Measurements from ENCODE around the gene SLC6A19.
"Not testable (repeated sequence)": the region's sequence is repeated elsewhere in the genome, so short reads cannot be mapped to it uniquely, and the experiment has no call there.

The SLC6A19 gene

DNA sequence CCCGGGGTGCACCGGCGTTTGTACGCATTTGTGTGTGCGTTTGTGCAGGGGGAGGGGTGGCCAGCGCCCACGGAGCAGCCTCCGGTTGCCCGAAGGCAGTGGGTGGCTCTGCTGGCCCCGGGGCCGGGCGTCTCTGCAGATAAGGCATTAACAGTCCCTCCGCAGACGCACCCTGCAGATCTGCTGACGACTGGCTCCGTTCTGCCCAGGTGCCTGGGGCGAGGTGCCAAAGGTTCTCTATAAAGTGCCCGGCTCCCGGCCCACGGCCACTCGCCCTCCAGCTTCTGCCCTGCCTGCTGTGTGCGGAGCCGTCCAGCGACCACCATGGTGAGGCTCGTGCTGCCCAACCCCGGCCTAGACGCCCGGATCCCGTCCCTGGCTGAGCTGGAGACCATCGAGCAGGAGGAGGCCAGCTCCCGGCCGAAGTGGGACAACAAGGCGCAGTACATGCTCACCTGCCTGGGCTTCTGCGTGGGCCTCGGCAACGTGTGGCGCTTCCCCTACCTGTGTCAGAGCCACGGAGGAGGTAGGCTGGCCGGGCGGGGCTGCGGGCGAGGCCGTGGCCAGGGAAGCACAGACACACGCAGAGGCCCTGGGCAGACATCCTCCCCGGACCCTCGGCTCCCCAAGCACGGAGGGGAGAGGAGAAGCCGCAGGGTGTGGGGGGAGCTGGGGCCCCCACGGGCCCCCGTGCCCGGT is at the start of gene SLC6A19:
SLC6A19 (plus strand) TSS at position 269 of the 699 bp plus-strand sequence; CDS start at position 325, 56 bp downstream.
- DNase-seq (ENCODE audit: low read depth in 3 of 3, low spot score in 1 of 3): no peak

DNA sequence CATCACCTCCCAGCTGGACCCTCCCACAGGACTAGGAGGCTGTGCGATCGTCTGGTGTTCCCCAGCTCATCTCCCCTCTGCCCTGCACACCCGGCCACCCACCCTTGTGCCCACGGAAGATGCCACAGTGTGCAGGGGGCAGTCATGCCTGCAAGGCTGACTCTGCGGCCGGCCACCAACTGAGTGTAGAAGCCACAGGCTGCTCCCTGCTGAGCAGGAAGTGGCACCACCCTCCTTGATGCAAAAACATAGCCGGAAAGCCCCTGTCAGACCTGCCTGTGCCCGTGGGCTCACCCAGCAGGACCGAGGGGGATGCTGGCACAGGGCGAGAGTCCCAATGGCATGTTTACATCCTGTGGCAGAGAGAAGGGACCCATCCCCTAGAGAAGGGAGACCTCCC is 49.2 kb upstream of the SLC6A19 start:
- DNase-seq (ENCODE audit: low read depth in 3 of 3, low spot score in 1 of 3): no peak

DNA sequence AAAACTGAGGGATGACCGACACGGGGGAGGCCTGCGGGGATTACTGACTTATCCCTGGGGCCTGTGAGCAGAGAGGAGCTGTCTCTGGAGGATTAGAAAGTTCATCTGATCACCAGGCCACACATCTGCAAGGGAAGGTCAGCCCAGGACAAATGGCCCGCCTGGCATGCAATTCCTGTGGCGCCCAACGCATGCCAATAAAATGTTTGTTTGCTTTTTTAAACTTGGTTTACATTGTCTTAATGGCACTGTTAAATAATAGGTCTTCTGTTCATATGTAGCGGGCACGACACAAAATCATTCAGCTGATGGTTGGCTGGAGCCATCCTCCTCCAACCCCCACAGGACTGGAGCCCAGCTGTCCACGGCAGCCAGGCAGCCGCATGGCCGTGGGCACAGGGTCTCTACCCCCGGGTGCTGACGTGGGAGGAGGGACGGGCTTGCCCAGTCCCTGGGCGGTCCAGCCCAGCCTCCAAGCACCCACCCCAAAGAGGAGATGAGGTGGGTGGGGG is 48.6 kb upstream of the SLC6A19 start:
- no peak for DNase-seq (ENCODE audit: low read depth in 3 of 3, low spot score in 1 of 3)

DNA sequence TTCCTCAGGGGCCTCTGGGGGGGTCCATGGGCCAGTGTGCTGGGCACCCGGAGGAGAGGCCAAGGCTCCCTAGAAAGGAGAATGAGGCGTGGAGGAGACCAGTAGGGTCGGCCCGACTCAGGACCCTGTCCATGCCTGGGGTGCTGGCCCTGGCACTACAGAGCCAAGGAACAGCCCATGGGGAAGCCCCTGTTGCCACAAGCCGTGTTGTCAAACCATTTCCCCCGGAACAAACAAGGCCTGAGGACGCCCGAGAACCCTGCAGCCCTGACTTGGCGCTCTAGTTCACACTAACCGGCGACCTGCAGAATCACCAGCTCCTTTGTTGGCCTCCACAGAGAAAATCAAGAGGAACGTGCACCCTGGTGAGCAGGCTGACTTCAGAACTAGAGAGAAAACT is 48.0 kb upstream of the SLC6A19 start:
- no peak for DNase-seq (ENCODE audit: low read depth in 3 of 3, low spot score in 1 of 3)

DNA sequence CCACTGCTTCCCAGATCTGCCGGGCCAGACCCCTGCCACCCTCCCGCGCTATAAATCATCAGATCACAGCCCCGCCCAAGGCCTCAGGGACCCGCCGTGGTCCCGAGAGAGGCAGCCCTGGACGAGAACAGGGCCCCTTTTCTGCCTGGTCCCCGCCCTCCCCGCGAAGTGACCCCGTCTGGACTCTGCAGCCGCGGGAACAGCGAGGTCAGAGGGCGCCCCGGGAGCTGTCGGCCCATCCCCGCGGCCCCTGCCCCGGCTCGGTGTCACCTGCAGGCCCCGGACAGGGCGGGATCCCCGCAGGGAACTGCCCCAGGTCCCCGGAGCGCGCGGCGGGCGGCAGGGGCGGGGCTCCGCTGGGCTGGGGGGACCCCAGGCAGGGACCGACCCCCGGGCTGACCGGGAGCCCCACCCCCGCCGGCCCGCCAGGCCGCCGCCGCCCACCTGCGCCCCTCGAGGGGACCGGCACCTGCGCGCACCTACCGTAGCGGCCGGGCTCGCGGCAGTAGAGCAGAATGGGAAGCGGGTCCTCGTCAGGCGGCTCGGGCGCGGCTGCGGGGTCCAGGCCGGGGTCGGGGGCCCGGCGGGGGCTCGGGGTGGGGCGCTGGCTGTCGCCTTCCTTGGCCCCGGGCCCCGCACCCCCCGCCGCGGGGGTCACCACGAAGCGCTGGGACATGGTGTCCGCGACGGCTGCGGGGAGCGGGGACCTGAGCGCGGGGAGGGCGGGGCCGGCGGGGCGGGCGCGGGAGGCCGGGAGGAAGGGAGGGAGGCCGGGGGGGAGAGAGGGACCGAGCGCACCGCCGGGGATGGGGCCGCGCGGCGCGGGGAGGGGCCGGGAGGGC is 46.0 kb upstream of the SLC6A19 start:
- DNase-seq (ENCODE audit: low read depth in 3 of 3, low spot score in 1 of 3): no peak

DNA sequence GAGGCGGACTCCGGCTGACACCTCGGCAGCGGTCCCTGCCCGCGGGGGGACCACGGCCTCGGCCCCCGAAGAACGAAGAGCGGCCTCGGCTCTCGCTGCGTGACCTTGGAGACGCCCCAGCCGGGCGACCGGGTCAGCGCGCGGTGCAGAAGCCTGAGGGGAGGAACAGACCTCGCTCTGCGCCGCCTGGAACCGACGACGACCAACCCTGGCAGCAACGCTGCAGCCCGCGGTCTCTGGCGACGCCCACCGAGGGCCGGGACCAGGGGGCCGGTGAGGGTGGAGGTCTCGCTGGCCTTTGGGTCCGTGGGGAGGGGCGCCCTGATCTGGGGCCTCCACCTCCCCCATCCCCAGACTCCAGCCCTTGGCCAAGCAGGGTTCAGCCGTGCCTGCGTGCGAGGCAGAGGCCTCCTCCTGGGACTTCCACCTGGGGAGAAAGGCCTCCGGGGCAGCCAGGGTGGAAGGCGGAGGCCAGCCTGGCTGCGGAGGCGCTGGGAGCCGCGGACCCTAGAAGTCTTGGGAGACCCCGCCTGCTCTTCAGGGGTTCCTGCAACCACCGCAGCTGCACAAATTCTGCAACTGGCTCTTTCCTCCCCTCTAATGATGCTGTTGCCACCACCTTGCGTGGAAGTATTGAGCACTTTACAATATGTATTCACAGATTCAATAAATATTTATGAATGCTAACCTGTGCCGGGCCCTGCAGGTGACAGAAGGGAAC is 45.2 kb upstream of the SLC6A19 start:
- no peak for DNase-seq (ENCODE audit: low read depth in 3 of 3, low spot score in 1 of 3)

DNA sequence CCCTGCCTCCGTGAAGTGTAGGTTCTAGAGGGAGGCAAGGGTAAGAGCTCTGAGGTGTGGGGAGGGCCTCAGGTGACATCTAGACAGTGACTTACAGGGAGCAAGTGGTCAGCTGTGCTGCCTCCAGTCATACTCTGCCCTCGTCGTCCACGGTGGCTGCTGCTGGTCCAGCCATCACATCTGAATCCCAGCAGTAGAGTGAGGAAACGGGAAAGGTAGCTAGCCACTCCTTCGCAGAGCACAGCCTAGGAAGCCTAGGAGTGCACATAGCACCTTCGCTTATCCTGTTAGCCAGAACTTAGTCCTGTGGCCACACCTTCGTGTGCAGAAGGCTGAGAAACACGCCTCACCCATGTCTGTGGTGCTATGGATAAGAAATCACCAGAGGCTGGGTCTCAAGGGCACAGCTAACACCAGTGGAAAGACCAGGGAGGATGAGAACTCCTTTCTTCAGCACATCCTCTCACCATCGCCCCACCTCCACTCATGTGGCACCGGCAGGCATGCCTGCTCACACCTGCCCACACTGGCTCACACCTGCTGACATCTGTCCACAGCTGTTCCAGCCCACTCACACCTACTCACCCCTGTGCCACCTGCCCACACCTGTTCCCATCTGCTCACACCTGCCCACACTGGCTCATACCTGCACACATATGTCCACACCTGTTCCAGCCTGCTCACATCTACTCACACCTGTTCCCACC is 44.5 kb upstream of the SLC6A19 start:
- no peak for DNase-seq (ENCODE audit: low read depth in 3 of 3, low spot score in 1 of 3)

DNA sequence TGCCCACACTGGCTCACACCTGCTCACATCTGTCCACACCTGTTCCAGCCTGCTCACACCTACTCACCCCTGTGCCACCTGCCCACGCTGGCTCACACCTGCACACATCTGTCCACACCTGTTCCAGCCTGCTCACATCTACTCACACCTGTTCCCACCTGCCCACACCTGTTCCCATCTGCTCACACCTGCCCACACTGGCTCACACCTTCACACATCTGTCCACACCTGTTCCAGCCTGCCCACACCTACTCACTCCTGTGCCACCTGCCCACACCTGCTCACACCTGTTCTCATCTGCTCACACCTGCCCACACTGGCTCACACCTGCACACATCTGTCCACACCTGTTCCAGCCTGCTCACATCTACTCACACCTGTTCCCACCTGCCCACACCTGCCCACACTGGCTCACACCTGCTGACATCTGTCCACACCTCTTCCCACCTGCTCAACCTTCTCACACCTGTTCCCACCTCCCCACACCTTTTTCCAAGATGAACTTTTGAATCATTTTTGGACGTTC is 43.9 kb upstream of the SLC6A19 start:
- not testable (repeated sequence) for DNase-seq (ENCODE audit: low read depth in 3 of 3, low spot score in 1 of 3)

DNA sequence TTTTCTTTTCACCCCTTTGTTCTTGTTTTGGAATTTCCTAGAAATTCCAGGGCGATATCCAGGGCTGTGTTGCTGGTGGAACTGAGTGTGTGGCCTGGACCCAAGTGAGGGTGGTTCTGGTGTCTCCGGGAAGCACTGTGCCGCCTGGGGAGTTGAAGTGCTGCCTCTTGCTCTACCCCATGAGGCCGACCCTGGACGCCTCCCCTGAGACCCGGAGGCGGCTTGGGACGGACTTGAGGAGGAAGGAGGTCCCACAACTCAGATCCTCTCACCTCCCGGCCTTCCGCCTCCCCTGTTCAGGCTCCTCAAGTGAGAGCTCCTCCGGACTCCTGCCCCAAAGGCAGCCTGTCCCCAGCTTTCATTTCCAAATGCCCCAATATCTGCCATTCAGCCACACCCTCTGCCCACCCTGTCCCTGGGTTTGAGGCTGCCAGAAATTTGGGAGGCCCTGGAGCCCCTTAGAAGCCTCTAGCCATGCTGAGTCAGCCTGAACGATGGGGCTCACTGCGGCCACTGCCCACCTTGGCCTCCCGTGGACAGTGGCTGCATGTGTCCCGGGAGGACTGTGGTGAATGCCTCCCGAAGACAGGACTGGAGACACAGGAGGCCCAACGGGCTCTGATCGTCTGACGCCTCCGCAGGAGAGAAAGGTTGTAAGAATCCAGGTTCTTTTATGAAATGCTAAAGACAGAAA is 42.6 kb upstream of the SLC6A19 start:
- no peak for DNase-seq (ENCODE audit: low read depth in 3 of 3, low spot score in 1 of 3)

DNA sequence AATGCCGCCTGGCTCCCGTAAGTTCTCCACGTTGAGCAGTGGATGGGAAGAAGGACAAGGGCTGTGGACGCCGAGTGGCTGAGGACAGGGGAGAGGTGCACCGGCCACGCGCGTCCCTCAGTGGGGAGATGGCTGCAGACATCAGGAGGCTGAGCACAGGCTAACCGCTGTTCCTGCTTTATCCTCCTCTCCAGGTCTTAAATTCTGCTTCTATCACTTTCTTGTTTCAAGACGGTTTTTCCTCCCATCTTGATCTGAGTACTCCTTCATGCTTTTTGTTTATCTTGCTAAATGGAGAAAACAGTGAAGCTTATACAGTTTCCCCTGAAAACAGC is 42.1 kb upstream of the SLC6A19 start:
- DNase-seq (ENCODE audit: low read depth in 3 of 3, low spot score in 1 of 3): no peak

DNA sequence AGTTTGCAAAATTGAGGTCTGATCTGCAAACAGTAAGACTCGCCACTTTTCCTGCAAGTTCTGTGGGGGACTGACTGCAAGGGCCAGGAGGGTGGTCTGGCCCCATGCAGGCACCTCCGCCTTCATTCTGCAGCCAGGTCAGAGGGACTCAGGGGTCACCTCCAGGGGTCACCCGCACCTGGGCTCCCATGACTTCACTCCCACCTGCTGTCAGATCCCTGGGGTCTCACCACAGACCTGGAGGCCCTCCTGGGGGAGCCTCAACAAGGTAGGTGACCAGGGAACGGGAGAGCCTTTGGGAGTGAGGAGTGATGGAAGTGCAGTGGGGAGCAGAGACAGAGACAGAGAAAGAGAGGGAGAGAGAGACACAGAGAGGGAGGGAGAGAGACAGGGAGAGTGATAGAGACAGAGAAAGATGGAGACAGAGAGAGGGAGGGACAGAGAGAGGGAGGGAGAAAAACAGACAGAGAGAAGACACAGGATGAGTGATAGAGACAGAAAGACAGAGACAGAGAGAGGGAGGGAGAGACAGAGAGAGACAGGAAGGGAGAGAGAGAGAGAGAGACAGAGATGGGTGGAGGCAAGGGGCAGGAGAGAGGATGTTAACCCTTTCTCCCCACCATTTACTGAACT is 41.5 kb upstream of the SLC6A19 start:
- DNase-seq (ENCODE audit: low read depth in 3 of 3, low spot score in 1 of 3): no peak

DNA sequence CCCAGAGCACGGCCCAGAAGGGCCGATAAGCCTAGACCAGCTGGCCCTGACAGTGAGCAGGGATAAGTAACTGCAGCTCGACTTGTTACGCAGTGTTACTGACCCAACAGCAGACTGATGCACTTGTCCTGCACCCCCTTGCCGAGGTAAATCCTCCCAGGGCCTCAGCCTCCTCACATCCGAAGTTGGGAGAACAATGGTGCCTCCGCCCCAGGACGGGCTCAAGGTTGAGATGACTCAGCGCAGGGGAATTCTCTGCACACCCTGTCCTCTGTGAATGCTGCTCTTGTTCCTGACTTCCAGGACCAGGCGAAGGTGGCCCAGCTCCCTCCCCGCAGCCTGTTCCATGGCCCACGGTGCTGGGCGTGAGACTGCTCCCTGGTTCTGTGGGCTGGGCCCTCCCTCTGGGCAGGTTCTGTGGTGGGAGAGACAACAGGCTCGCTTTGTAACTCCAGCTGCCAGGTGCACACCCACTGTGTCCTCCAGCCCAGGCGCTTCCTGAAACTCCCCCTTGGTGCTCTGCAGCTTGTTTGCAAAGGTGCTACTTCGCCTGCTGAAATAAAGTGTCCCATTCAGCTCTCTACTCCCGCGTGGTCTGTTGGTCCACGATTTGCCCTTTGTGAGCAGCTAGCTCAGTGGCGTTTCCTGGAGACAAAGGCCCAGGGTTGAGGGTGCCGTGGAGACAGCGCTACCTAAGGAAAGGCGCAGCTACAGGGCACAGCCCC is 40.1 kb upstream of the SLC6A19 start:
- DNase-seq (ENCODE audit: low read depth in 3 of 3, low spot score in 1 of 3): no peak

DNA sequence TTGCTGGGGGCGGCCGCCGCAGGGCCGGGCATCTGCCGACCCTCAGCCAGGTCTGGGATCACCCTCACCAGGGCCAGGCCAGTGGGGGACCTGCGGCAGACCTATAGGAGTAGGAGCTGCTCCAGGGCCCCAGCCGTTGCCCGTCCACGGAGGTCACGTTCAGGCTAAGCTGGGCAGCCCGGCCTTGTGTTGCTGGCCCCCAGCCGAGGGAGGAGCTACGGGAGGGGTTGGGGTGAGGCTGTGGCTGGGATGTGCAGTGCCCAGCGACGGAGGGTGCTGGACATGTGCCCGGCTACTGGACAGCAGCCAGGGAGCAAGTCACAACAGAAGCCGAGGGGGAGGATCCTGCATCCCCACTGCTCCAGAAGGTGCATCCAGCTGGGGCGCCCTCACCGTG is 39.6 kb upstream of the SLC6A19 start:
- DNase-seq (ENCODE audit: low read depth in 3 of 3, low spot score in 1 of 3): no peak

DNA sequence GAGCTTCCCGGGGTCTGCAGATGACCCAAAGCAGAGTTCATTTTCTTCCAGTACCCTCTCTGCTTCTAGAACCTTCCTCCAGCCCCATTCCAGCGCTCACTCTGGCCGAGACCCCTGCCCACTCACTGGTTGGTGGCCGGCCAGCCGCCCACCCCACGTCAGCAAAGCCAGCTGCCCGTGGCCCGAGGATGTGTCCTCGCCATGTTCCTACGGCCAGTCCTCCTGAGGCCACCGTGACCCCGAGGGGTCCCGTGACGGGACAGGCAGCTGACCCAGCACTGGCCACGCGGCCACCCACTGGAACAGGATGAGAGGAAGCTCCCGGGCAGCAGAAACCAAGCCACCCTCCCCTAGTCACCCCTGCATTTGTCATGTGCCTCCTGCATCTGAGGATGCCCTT is 39.1 kb upstream of the SLC6A19 start:
- no peak for DNase-seq (ENCODE audit: low read depth in 3 of 3, low spot score in 1 of 3)

DNA sequence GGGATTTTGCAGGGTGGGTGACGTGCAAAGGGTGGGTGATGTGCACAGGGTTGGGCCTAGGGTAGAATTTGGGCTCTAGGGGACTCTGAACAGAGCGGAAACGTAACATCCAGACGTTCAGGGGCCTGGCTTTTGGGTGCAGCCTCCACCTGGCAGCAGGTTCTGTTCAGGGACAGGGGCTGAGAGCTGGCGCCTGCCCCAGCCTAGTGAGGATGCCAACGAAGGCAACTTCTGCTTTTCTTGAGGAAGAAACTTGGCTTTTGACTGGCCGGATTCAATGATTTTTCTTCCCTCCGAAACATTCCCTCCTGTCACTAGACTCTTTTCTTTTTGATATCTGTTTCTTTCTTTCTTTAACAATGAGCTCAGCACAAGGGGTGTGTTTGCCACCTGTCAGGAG is 38.6 kb upstream of the SLC6A19 start:
- DNase-seq (ENCODE audit: low read depth in 3 of 3, low spot score in 1 of 3): no peak

DNA sequence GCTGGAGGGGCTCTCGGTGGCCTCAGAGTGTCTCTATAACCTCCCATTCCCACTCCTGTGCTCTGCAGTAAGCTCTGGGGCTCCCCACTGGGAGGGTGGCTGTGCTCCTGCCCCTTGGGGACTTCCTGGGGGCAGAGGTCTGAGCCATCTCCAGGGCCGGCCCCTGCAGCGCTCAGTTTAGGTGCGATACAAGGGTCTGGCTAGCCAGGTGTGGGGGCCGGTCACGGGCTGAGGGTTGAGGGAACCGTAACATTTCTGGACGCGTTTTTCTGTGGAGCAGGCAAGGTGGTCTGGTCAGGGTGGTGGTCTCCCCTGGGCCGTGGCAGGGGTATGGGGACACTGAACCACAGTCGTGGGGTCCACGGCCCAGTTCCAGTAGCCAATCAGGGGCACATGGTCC is 38.0 kb upstream of the SLC6A19 start:
- DNase-seq (ENCODE audit: low read depth in 3 of 3, low spot score in 1 of 3): no peak

DNA sequence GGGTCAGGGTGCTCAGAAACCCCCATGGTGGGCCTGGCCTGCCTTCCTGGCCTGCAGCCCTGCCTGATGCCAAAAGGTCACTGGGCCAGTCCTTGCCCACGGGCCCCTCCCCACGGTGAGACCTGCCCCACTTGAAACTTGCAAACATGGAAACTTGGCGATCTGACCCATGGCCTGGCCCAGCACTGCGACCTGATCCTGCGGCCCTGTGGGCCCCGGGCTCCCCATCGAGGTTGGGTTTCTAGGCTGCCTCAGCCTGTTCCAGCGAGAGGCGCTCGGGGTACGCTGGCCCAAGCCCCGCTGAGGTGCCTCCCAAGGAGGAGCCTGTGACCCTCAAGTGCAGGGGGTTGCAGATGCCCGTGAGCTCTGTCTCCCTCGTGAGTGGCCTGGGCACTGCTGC is 37.5 kb upstream of the SLC6A19 start:
- no peak for DNase-seq (ENCODE audit: low read depth in 3 of 3, low spot score in 1 of 3)

DNA sequence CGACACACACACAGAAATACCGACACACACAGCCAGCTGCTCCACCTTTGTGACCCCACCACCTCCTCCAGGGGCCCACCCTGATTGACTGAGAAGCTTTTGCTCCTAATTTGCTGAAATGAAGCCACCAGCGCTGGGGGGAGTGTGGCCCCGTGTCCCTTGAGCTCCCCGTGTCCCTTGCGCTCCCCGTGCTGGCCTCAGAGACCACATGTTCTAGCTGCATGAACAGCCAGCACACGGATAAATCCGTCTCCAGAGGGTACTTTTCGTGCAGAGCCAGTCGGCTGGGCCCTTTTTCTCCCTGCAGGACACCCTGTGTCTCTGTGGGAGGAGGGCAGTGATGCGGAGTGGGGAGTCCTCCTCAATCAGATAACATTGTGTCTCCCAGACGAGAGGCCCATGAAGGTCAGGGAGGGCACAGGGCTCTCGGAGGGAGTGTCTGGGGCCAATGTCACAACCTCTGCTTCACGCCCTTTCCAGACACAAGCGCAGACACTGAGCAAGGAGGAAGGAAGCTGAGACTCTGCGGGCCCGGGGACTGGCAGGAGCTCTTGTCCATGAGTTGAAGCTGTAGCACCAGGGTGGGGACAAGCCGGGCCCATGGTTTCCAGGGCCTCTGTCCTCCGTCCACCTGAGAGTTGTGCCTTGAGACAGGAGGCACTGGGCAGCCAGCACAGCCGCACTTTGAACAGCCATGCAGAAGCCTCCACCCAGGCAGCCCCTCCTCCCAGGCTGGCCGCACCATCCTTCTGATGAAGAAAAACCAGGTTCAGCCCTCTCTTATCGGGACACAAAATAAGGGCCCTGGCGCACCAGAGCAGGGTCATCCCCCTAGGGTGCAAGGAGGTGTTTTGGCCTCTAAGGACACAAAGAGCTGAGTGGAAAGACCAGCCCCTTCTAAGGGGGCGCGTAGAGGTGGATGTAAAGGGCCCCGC is 36.4 kb upstream of the SLC6A19 start:
- no peak for DNase-seq (ENCODE audit: low read depth in 3 of 3, low spot score in 1 of 3)
